HCEC 1CT (cell line): ENCODE data around the gene ZNF492.
"Not testable (repeated sequence)": the region's sequence is repeated elsewhere in the genome, so short reads cannot be mapped to it uniquely, and the experiment has no call there.

ENCODE experiments used
- DNase-seq: peaks from one replicate; pipeline ENCODE4 v3.0.0-alpha.2; 2017

Gene ZNF492

DNA sequence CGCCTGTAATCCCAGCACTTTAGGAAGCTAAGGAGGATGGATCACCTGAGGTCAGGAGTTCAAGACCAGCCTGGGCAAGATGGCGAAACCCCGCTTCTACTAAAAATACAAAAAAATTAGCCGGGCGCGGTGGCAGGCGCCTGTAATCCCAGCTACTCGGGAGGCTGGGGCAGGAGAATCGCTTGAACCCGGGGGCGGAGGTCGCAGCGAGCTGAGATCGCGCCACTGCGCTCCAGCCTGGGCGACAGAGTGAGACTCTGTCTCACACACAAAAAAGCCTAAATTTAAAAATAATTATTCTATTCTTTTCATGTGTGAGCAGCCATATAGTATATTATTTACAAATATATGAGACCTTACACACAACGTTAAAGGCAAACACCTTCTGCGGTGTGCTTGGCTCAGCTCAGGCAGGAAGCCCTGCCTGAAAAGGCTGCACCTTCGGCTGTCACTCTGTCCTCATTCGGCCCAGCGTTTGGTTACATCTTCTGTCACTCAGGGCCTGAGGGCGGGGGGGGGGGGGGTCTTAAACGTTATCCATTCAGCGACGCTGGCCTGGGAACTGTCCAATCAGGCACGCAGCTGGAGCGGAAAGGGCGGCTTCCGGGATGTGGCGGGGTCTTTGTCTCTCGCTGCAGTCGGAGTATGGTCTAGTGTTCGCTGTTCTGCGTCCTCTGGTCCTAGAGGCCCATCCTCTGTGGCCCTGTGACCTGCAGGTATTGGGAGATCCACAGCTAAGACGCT, at the start of gene ZNF492:
Gene ZNF492 (plus strand): TSS at position 619 of the 744 bp plus-strand sequence. CDS start 19,076 bp downstream, outside the sequence.
- DNase-seq: not testable (repeated sequence)

DNA sequence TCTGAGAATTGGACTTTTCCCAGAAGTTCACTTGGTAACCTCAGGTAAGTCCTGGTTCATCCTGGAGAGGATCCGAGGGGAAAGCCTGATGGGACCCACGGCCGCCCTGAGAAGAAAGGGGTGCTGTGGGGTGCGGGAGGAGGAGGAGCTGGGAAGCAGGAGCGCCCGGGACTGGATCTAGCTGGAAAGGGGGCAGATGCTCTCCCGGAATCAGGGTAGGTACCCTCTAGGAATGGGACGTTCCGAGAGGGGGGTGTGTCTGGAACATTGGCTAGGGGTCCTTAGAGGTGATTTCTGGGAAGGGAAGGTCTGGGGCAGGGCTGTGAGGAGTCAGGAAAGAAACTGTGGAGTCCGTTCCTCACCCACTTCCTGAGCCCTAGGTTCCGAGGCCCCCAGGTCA, 38.7 kb upstream of the ZNF492 start:
- no peak for DNase-seq

DNA sequence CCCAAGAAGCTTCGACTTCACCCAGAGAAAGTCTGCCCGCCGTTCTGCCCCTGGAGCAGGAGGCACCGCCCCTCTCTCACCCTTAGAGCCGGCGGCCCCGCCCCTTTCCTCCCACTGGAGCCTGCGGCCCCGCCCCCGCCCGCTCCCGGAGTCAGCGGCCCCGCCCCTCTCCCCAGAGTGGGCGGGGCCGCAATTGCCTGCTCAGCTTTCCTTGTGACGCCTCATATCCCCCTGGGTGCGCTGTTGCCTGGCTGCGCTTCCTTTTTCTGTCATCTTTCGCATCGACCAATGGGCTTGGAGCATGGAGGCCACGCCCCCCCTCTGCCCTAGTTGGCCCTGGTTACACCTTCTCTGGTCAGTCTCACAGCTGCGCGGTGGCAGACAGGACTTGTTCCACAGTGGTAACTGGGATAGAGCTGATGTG, 38.2 kb upstream of the ZNF492 start:
- no peak for DNase-seq

DNA sequence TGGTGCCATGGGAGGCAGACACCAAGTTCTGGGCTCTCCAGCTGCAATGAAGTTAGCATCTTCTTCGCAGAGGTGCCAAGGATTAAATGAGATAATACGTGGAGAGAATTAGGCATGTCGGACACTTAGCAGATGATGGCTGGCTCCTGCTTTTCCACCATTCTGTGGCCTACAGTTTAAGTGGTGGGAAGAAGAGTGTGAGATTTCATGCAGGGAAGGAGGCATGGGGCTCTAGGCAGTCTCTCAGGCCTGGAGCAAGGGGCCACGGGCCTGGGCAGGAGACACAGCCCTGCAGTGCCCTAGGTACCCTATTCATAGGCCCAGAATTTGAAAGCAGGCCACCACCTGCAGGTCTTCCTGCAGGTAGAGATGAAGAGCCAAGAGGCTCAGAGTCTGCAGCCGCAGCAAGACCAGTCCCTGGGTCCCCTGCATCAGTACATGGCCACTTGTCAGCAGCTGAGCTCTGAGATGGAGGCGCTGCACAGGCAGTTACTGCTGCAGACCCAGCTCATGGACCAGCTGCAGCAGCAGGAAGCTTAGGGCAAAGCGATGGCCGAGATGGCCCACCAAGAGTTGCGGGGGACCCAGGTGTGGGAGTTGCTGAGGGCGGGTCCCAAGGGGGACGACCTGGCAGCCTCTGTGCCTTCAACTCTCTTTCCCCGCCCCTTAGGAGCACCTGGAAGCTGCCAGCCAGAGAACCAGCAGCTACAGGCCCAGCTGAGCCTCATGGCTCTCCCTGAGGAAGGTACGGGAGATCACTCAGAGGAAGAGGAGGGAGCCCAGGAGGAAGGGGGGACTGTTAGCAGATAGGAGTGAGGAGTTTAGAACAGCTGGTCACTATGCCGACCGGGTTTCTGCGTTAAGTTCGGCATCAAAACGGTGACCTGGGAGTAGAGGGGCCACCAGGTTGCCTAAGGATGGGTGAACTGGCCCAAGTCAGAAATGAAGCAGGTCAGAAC, 33.2 kb upstream of the ZNF492 start:
- DNase-seq: no peak

DNA sequence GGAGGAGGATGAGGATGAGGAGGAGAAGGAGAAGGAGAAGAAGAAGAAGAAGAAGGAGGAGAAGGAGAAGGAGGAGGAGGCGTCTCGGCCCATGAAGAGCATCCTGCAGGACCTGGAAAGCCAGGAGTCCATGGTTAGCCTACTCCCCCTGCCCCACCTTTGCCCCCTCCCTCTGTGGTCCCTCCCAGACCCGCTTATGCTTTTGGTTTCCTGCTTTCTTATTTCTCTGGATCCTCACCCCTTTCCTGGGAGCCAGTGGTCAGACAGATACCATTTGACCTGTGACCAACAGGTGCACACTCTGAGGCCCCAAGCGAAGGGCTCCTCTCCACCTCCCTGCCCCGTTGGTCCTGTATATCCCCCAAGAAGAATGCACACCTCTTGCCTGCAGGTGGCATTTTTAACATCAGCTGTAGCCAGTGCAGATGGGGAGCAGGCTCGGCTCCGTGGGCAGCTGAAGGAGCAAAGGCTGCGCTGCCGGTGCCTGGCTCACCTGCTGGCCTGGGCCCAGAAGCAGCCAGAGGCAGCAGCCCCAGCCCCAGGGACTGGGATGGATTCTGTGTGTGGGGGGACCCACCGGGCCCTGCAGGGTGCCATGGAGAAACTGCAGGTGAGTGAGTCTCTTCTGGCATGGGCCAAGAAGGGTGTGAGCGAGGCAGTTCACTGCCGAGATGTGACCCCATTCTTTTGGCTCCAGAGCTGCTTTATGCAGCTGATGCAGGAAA, 32.1 kb upstream of the ZNF492 start:
- DNase-seq: no peak

DNA sequence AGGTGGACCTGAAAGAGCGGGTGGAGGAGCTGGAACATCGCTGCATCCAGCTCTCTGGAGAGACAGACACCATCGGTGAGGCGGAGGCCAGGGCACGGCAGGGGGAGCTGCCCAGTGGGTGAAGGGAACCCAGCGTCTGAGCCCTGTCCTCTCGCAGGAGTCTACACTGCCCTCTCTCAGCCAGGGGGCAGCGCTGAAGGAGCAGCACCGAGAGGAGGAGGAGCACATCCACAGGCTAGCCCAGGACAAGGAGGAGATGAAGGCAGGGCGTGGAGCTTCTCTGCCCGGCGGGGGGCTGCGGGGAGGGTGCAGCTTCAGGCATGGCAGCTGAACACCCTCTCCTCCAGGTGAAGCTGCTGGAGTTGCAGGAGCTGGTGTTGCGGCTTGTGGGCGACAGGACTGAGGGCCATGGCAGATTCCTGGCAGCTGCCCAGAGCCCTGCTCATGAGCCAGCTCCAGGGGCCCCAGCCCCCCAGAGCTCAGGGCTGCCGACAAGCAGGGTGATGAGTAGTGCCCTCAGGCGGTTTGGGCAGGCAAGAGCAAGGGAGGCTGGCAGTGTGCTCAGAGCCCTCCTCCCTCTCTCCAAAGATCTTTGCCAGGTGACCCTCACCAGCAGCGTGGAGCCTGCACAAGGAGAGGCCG, 31.4 kb upstream of the ZNF492 start:
- DNase-seq: no peak

DNA sequence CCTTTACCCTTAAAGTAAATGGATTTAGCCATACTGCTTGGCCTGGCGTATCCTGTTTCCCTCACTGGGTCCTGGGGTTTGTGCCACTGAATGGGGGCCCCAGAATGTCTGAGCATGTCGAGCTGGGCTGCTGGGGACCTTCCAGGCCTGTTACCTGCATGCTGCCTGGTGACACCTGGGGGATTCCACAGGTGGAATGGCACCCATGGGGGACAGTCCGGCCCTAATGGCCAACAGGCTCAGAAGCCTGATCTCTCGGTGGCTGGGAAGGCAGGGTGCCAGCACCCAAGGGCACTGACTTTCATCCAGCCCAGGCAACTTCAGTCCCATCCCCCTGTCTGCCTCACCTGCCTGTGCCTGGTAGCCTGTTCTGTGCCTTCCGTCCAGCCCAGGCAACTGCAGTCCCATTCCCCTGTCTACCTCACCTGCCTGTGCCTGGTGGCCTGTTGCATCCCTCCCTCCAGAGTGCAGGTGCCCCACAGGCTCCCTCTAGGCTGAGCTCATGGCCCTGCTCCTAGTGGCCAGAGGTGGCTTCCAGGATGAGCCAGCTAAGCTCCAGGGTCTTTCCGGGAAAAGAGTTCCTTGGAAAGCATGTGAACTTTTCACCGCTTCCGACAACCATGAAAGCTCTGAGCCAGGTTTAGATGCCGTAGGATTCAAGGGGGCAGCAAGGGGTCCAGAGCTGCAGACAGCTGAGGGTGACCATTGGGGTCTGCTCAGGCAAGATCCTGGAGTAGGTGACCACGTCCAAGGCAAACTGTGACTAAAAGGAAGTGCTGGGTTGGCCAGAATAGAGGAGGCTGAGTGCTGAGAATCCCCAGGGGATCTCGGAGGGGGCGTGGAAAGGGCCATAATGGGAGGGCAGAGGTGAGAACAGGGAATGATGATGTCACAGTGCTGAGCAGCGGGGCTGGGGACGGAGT, 30.3 kb upstream of the ZNF492 start:
- no peak for DNase-seq

DNA sequence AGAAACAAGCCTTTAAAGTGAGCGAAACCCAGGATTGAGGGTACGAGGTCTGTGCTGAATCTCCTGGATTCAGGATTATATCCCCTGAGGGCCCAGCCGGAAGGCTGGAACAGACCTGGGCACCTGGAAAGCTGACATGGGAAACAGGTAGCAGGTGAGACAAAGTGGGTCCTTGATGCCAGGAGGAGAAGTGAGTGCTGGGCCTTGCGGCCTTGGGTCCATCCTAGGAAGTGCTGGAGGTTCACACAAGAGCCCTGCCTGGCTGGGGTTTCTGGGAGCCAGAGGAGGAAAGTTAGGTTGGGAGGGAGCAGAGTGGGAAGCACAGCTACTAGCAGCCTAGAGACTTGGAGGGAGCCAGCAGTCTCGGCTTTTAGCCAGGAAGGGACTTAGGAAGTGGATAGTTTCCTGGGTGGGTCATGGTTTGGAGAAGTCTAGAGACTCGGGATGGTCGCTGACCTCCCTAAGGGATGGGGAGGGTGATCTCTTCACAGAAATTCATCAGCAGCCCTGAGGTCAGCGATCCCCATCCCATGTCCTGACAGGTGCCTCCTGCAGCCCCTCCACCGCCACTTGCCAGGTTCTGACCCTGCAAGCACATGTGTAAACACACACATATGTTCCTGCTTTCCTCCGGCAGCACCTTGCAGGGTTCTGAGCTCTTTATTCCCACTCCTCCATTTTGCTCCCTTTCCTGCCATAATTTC, 29.4 kb upstream of the ZNF492 start:
- no peak for DNase-seq

DNA sequence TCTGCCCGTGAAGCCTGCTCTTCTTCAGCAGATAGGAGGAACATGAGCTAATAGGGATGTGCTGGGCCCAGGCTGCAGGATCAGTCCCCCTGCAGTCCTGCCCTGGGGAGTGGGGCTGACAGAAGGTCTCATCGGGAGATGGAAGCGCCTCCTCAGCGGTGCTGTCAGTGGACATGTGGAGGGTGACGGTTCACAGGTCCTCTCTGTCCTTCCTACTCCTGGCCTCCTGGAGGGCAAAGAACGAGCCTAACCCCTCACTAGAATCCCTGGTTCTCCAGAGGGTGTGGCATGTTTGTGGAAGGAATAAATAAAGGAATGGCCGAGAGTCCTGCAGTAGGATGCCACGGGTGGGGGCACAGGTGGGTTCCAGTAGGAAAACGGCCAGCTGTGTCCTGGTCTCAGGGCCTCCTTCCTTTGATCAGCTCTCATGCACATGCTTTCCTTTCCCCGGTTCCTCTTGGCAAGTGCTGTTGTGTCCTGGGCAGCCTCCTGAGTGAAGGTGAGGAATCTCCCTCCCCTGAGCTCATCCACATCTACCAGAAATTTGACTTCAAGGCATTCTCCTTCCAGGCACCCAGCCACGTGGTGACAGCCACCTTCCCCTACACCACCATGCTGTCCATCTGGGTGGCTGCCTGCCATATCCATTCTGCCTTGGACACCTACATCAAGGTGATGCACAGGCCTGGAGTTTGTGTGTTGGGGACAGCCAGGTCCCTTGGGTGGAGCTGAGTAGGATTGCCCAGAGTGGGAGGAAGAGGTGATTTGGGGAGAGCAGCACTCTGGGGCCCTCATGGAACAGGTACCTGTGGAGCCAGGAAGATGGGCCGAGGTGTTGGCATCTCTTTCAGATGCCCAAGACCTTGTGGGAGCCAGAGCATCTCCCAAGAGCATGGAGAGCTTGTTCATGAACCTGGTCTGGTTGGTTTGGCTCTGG, 28.6 kb upstream of the ZNF492 start:
- no peak for DNase-seq

DNA sequence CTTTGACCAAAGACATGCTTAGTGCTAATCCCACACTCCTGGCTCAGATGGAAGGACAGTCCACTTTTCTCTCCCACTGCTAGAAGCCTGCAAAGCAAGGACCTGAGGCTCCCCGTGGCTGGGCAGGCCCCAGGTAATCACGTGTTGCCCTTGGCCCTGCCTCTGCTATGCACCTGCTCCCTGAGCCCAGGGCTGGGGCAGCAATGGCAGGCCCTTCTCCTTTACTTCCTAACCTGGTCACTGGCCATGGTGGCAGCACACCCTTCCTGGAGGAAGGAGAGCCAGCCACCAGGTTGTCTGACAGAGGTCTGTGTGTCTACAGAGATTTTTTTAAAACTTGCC, 27.9 kb upstream of the ZNF492 start:
- DNase-seq: no peak

DNA sequence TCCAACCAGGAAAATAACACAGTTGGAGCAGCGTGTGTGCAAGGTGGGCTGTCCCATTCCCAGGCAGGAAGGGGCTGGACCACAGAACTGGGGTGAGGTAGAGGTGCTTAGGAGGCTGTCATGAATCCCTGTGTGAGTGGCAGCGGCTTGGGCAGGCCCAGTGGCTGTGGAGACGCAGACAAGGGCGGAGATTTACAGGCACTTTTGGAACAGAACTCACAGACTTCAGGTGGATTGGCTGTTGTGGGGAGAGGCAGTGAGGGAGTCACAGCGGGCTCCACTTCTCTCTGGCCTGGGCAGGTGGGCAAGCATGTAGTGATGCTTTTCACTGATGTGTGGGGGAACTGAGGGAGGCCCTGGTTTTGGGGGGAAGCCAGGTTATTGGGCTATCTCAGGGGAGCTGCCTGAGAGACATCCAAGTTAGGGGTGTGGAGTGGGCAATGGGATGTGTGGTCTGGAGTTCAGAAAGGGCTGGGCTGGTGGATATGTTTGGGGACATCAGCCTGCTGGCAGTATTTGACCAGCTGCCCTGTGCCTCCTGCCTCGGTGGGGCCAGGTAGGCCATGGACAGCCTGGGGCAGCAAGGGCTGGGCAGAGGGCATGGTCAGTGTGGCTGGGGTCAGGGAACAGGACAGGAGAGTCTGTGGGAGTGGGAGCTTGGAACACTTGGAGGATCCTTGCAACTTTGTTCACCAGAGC, 27.0 kb upstream of the ZNF492 start:
- no peak for DNase-seq

DNA sequence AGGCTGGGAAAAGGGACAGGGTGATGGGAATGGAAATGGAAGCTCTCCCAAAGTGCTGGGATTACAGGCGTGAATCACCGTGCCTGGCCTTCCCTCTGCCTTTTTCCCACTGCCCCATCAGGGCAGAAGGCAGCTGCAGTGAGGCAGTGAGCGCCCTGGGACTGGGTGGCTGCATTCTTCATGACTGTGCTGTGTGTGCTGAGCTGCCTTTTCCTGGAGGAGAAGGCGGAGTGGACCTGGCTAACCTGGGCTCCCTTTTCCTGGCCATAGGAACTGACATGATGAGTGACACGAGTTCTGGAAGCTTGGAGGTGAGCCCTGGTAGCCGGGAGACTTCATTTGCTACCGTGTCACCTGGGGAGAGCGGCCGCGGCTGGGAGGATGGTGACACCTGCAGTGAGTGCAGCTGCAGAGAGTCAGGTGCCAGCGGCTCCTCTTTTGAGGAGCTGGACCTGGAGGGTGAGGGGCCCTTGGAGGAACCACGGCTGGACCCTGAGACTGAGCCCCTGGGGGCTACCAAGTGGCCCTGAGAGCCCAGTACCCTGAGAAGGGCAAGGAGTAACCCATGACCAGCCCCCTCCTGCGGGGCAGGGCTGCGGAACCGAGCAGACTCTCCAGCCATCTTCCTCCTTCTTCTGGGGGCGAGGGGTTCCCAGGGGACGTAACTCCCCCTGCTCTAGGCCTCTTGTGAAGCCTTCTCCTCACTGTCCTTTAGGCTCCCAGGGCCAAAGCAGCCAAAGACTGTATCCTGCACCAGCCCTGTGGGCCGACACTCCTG, 26.3 kb upstream of the ZNF492 start:
- DNase-seq: no peak

DNA sequence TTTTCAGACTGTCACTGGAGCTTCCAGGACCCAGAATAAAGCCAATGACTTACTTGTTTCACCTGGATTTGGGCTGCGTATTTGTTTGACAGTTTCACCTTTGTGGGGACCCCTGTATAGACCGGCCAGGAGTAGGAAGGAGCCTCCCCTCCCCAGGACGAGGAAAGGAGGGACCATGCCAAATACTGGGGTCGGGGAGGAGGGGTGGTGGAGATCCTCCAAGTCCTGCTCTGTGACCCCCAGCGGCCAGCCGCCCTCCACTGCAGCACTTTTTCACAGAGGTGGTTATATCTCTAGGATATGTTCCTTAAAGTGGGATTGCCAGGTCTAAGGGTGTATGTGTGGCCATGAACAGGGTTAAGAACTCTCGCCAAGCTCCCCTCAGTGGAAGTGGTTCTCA, 25.7 kb upstream of the ZNF492 start:
- no peak for DNase-seq

DNA sequence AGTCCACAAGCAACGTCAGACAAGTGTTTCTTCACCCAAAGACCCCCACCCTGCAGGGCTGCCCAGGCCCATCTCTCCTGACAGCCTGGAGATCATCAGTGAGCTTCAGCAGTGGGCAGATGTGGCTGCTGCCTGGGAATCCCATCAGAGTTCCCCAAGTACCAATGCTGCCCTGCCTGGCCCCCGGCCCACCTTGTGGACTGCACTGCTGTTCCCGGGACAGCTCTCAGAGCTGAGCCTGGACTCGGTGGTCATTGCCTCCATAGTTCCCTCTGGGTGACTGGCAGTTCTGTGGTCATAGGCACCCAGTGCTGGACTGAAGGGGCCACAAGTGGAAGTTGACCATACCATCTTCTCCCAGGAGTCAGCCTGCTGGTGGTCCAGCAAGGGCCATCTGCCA, 24.5 kb upstream of the ZNF492 start:
- DNase-seq: no peak

DNA sequence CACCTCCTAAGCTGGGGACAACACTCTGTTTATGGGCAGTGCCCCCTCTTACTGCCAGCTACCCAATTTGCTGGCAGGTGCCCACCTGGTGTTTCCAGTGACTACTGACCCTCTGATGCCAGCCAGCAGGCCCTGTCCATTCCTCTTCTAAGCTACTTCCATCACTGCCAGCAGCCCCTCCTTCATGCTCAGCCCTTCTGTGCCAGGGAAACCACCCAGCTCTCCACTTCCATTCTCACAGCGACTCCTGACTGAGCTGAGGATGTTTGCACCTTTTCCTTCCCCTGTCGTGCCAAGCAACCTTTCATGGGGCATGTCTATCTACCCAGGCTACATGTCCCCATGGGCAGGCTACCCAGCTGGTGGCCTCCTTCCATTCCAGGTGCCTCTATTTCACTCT, 24.0 kb upstream of the ZNF492 start:
- DNase-seq: no peak

DNA sequence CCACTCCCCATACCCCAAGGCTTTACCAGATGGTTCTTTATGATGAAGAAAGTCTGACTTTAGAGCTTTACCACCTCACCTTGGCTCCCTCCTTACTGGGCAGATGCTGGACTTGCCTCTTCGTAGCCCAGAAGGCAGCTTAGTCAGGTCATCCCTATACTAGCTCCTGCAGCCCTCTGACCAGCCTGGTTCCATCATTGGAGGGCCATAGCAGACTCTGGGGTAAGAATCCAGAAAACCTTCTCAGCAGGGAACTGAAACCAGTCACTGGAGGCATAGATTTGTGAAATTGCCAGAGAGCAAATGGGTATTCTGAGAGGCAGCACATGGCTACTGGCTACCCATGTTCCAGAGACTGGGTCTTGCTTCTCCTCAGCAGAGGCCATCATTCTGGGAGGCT, 21.8 kb upstream of the ZNF492 start:
- no peak for DNase-seq

DNA sequence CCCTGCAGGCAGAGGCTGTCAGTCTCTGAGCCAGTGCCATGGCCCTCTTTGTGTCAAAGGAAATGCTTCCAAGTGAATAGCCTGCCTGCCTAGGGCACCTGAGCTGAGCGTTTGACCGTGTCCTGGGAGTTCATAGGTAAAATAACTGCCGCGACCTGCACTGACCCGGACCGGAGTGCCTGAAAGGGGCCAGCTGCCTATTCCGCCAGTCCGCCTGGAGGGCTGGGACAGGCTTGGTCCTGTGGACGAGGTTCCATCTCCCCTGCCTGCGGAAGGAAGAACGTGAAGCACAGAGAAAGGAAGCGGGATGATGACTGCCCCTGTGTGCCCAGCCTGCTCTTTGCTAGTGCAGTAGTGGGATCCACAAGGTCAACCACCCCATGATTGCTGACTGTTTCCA, 17.5 kb upstream of the ZNF492 start:
- no peak for DNase-seq

DNA sequence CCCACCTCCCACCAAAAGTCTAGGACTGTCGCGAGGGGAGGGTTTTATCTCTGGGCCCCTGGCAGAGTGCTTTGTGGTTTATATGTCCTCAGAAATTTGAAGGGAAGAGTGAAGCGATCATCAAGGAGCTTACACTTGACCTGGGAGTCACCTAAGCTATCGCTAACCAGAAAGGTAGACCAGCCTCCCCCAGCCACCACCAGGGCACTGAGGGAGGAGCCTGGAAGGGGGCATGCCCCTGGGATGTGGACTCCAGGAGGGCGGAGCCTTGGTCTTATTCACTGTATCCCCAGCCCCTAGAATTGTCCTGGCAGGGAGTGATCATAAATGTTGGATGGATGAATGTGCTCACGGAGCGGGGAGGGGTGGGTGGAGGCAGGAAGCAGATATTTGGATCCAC, 16.9 kb upstream of the ZNF492 start:
- not testable (repeated sequence) for DNase-seq
